ENCODE results near the gene IPCEF1.

Gene IPCEF1

GRCh38 chr6:154276810-154277628 lies 79.6 kb downstream of the IPCEF1 start:
- DNase-seq: no peak
- CTCF ChIA-PET: interaction anchor here (0.6 to 7.4 kb wide), 29 partner anchors 9 to 399 kb away, joined by 3 to 106 read pairs (median 4); no protein-coding TSS in a partner anchor
- no peak overlapping the region for H3K27ac Mint-ChIP-seq

GRCh38 chr6:154274168-154274567 lies 82.4 kb downstream of the IPCEF1 start:
- Mint-ChIP-seq H3K4me1 (peaks cover 26% of the 10 kb centered on the region), H3K4me3 (no peak overlapping the region), H3K27ac (no peak overlapping the region), H3K27me3 (peaks cover 14% of the 10 kb centered on the region), H3K36me3 (peaks cover 2% of the 10 kb centered on the region), H3K9me3 (no peaks in the 10 kb centered on the region)
- CTCF ChIA-PET: interaction anchor here (1.4 to 7.4 kb wide), 3 partner anchors 25 to 121 kb away, joined by 3 to 106 read pairs (median 95); no protein-coding TSS in a partner anchor
- DNase-seq: no peak

More at GRCh38 chr6:154276810-154277628, 79.6 kb downstream of the IPCEF1 start:
- Mint-ChIP-seq H3K27me3 (peaks cover 14% of the 10 kb centered on the region), H3K4me1 (peaks cover 26% of the 10 kb centered on the region), H3K36me3 (peaks cover 2% of the 10 kb centered on the region), H3K4me3 (peak overlapping the region; percentile 36), H3K9me3 (no peaks in the 10 kb centered on the region)

- Mint-ChIP-seq H3K36me3 (peaks cover 4% of the 10 kb centered on the region), H3K27me3 (peaks cover 8% of the 10 kb centered on the region), H3K27ac (peak overlapping the region; percentile 34), H3K9me3 (peaks cover 3% of the 10 kb centered on the region), H3K4me1 (peaks cover 28% of the 10 kb centered on the region), H3K4me3 (no peak overlapping the region)
- DNase-seq: no peak
- CTCF ChIA-PET: interaction anchor here (1.2 kb wide), 1 partner anchor 112 kb away, joined by 3 read pairs; no protein-coding TSS in a partner anchor
Observed at GRCh38 chr6:154268486-154268885, 88.1 kb downstream of the IPCEF1 start.

GRCh38 chr6:154267508-154268106 lies 89.0 kb downstream of the IPCEF1 start:
- Mint-ChIP-seq H3K9me3 (peaks cover 3% of the 10 kb centered on the region), H3K4me3 (no peak overlapping the region), H3K27me3 (peaks cover 8% of the 10 kb centered on the region), H3K36me3 (peaks cover 2% of the 10 kb centered on the region), H3K27ac (peak overlapping the region; percentile 60), H3K4me1 (peaks cover 28% of the 10 kb centered on the region)
- no peak for DNase-seq
- CTCF ChIA-PET: interaction anchor here (0.7 to 1.3 kb wide), 5 partner anchors 9 to 827 kb away, joined by 3 to 5 read pairs (median 4); no protein-coding TSS in a partner anchor

DNA sequence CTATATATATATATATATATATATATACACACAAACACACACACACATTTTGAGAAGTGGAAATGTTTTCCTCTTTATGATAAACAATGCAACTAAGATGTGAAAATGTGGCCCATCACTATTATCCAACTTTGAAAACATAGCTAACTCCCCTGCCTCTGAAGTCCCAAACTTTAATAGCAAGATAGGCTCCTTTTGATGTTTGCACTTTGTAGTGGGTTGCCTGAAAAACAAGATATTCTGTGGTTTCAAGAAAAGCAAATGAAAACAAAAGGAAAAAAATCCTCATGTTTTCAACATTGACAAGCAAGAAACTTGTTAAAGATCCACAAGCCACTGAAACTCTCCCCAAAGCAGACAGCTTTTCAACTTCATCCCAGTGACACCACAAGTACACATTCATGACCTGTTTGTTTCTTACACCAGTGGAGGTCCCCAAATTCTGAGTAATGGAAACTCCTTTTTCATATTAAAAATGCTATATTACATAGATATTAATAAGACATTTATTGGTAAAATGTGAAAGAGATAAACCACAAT lies 90.0 kb downstream of the IPCEF1 start:
- H3K27ac Mint-ChIP-seq: peak overlapping the region; percentile 47
- peaks cover 3% of the 10 kb centered on the region for H3K9me3 Mint-ChIP-seq
- H3K36me3 Mint-ChIP-seq: peaks cover 2% of the 10 kb centered on the region
- no peak overlapping the region for H3K4me3 Mint-ChIP-seq
- CTCF ChIA-PET: interaction anchor here (1.1 to 1.8 kb wide), 4 partner anchors 10 to 110 kb away, joined by 4 to 6 read pairs (median 4); no protein-coding TSS in a partner anchor
- DNase-seq: no peak
- peaks cover 8% of the 10 kb centered on the region for H3K27me3 Mint-ChIP-seq
- peaks cover 28% of the 10 kb centered on the region for H3K4me1 Mint-ChIP-seq

DNA sequence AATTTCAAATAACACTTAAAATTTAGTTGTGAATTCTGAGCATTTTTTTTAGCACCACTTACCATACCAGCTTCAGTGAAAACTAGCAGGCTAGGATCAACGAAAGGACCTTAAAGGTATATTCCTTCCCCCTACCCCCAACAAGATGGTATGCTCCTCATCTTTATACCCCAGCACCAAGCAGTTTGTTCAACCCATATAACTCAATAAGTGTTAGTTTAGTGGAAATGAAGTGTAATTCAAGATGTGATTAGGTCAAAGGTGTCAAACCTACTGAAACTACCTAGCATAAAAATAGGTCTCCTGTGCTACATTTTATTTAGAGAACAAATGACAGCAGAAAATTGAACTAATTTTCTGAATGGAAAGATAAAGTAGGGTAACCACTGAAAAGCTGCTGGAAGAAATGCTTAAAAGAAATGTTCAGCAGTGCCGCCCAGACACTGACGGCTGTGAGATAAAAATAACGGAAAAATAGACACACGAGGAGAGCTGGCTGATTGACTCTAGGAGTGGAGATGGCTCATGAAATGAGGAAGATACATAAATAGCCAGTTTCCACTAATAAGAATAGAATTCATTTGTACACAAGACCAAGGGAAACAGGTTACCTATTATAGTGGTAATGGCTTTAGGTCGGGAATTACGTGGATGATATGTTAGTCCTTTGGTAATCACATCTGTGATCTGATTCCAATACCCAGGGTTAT lies 94.8 kb downstream of the IPCEF1 start:
- CTCF ChIA-PET: interaction anchor here (1.2 kb wide), 1 partner anchor 107 kb away, joined by 3 read pairs; no protein-coding TSS in a partner anchor
- H3K36me3 Mint-ChIP-seq: peaks cover 3% of the 10 kb centered on the region
- H3K27ac Mint-ChIP-seq: no peak overlapping the region
- DNase-seq: no peak
- H3K4me1 Mint-ChIP-seq: peaks cover 26% of the 10 kb centered on the region
- H3K27me3 Mint-ChIP-seq: no peaks in the 10 kb centered on the region
- H3K9me3 Mint-ChIP-seq: peaks cover 8% of the 10 kb centered on the region
- no peak overlapping the region for H3K4me3 Mint-ChIP-seq

DNA sequence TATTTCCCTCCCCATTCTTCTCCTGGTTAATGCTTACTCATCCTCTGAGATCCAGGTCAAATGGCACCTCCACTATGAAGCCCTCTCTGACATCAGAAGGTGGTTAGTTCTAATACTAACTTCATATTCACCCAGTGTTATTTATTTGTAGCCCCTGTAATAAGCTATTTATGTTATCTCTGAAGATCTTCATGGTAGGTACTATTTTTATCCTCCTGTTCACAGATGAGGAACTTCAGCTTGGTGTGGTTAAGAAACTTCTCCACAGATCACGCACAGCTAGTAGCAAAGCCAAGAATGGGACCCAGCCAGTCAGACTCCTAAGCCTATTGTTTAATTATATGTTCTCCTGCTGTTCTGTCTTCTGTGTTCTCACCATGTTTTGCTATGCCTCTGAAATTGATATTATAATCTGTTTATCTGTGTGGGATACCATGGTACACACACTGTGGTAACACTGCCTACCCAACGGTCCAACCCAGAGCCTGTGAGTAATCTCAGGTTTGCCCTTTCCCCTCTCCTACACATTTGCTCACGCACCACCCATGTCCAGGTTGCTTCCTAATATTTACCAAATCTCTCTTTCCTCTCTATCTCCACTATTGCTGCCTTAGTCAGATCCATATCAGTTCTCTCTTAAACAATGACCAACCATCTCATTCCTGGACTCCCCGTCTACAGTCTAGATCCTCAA lies 98.4 kb downstream of the IPCEF1 start:
- CTCF ChIA-PET: interaction anchor here (1.7 kb wide), 1 partner anchor 19 kb away, joined by 5 read pairs; no protein-coding TSS in a partner anchor
- no peak for DNase-seq
- Mint-ChIP-seq H3K4me1 (peaks cover 17% of the 10 kb centered on the region), H3K4me3 (no peak overlapping the region), H3K27me3 (no peaks in the 10 kb centered on the region), H3K27ac (no peak overlapping the region), H3K36me3 (peaks cover 11% of the 10 kb centered on the region), H3K9me3 (peaks cover 21% of the 10 kb centered on the region)

DNA sequence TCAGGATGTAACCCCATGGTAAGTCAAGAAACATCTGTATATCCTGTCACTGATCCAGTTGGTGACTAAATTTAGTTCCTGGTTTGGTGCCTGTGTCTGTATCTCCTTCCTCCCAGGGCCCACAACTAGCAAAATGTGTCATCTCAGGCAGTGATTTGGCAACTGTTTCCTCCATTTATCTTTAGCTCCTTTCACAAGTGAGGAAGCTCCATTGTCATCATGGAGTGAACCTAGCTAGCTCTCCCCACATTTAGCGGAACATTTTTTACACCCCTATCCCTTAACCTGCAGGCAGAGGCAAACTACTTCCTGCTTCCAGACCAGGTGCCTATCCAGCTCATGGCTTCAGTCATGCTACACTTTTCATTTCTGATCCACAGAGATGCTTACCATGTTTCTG lies 99.5 kb downstream of the IPCEF1 start:
- no peak overlapping the region for H3K4me3 Mint-ChIP-seq
- no peak overlapping the region for H3K27ac Mint-ChIP-seq
- H3K9me3 Mint-ChIP-seq: peaks cover 23% of the 10 kb centered on the region
- H3K4me1 Mint-ChIP-seq: peaks cover 26% of the 10 kb centered on the region
- DNase-seq: no peak
- peaks cover 12% of the 10 kb centered on the region for H3K36me3 Mint-ChIP-seq
- H3K27me3 Mint-ChIP-seq: no peaks in the 10 kb centered on the region
- CTCF ChIA-PET: interaction anchor here (1.7 kb wide), 1 partner anchor 20 kb away, joined by 5 read pairs; no protein-coding TSS in a partner anchor

GRCh38 chr6:154252678-154253077 lies 103.9 kb downstream of the IPCEF1 start:
- CTCF ChIA-PET: no interaction called here
- Mint-ChIP-seq H3K27ac (no peak overlapping the region), H3K4me1 (peaks cover 57% of the 10 kb centered on the region), H3K36me3 (peaks cover 13% of the 10 kb centered on the region), H3K4me3 (no peak overlapping the region), H3K27me3 (no peaks in the 10 kb centered on the region), H3K9me3 (peaks cover 25% of the 10 kb centered on the region)
- no peak for DNase-seq

- peak overlapping the region; percentile 96 for H3K27ac Mint-ChIP-seq
- CTCF ChIA-PET: interaction anchor here (1.0 to 1.4 kb wide), 4 partner anchors 9 to 94 kb away, joined by 4 to 5 read pairs (median 4); no protein-coding TSS in a partner anchor
- no peak for DNase-seq
- no peaks in the 10 kb centered on the region for H3K27me3 Mint-ChIP-seq
- H3K4me3 Mint-ChIP-seq: no peak overlapping the region
- H3K36me3 Mint-ChIP-seq: peaks cover 14% of the 10 kb centered on the region
- peaks cover 17% of the 10 kb centered on the region for H3K9me3 Mint-ChIP-seq
- peaks cover 56% of the 10 kb centered on the region for H3K4me1 Mint-ChIP-seq
Observed at GRCh38 chr6:154251116-154251515, 105.5 kb downstream of the IPCEF1 start.

GRCh38 chr6:154249499-154250298 lies 106.9 kb downstream of the IPCEF1 start:
- DNase-seq: peak; percentile 43
- Mint-ChIP-seq H3K27me3 (no peaks in the 10 kb centered on the region), H3K36me3 (peaks cover 15% of the 10 kb centered on the region), H3K4me3 (peak overlapping the region; percentile 58), H3K4me1 (peaks cover 69% of the 10 kb centered on the region), H3K9me3 (peaks cover 7% of the 10 kb centered on the region), H3K27ac (peak overlapping the region; percentile 96)
- CTCF ChIA-PET: interaction anchor here (0.9 to 1.5 kb wide), 3 partner anchors 16 to 24 kb away, joined by 3 to 4 read pairs (median 3); no protein-coding TSS in a partner anchor

DNA sequence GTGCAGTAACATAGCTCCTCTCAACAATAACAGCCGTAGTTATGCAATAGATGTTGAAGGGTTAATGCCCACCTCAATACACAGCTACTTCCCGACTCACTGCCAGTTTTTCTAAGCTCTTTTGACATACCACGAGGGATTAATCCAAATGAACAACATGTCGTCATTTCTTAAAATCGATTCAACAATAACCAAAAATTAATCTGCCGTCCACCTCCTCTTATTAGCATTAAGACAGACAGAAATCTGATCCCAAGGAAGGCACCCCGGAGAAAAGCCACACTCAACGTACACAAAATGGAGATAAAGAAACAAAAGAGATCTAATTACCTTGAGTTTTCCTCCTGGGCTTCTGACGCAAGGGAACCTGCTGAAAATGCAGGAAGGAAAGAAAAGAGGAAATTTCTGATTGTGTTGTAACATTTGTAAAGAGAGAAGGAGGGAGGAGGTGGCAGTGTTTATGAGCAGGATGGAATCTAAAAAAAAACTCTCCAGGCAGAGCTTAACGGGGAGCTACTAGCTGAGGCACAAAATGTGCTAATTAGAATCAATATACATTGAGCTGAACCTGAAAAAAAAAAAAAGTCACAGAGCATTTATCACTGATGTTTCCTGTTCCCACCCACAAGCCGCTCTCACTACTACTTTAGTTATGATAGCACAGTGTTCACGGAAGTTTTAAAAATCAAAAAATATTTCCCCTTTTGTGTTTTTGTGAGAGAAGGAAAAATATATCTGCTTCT lies 109.3 kb downstream of the IPCEF1 start:
- DNase-seq: peak; percentile 46
- Mint-ChIP-seq H3K4me1 (peaks cover 85% of the 10 kb centered on the region), H3K4me3 (peak overlapping the region; percentile 92), H3K36me3 (peaks cover 31% of the 10 kb centered on the region), H3K27ac (peak overlapping the region; percentile 95), H3K9me3 (peaks cover 11% of the 10 kb centered on the region), H3K27me3 (no peaks in the 10 kb centered on the region)
- CTCF ChIA-PET: interaction anchor here (0.6 to 2.7 kb wide), 8 partner anchors 9 to 92 kb away, joined by 3 to 10 read pairs (median 4); no protein-coding TSS in a partner anchor
